HepG2 (cell line): ENCODE data around the gene TNP2. TPM values are rescaled to one million over a fixed set of nuclear protein-coding genes. Genes with fewer than 3 reads are reported as not detected.

Experiments used
- ATM ChIP-seq: fragments of 450-650 bp; IDR thresholded peaks from 2 replicates; pipeline ENCODE4 v1.7.1; 2017; ENCODE audit warnings: mild to moderate bottlenecking, borderline replicate concordance
- DMAP1 ChIP-seq: IDR thresholded peaks from 2 replicates; pipeline ENCODE4 v1.6.1; 2016
- EHMT2 ChIP-seq: fragments of 200-600 bp; sonication (generic); IDR thresholded peaks from 2 replicates; pipeline ENCODE4 v1.7.0; 2017; ENCODE audit warnings: antibody characterized with exemption, low read depth, low read length, borderline replicate concordance
- ETV6 ChIP-seq: sonication (generic); formaldehyde crosslinking; conservative IDR thresholded peaks from 2 replicates; pipeline ENCODE4 v1.4.0; 2020; ENCODE audit warnings: missing genetic modification reagents
- KLF15 ChIP-seq: sonication (generic); formaldehyde crosslinking; IDR thresholded peaks from 2 replicates; pipeline ENCODE4 v1.8.1; 2023; ENCODE audit warnings: borderline replicate concordance, mild to moderate bottlenecking, inconsistent platforms, missing genetic modification reagents, mixed read lengths
- MLXIP ChIP-seq: sonication (generic); formaldehyde crosslinking; IDR thresholded peaks from 2 replicates; pipeline ENCODE4 v1.9.0; 2021; ENCODE audit warnings: missing genetic modification reagents, borderline replicate concordance
- MTF2 ChIP-seq: sonication (generic); formaldehyde crosslinking; IDR thresholded peaks from 2 replicates; pipeline ENCODE4 v1.5.0; 2020; ENCODE audit warnings: missing genetic modification reagents, borderline replicate concordance
- NBN ChIP-seq: fragments of 450-650 bp; conservative IDR thresholded peaks from 2 replicates; pipeline ENCODE4 v1.6.1; 2017
- NFYB ChIP-seq: sonication (generic); formaldehyde crosslinking; IDR thresholded peaks from 2 replicates; pipeline ENCODE4 v1.4.0; 2020; ENCODE audit warnings: missing genetic modification reagents
- SOX5 ChIP-seq: IDR thresholded peaks from 2 replicates; pipeline ENCODE4 v1.6.1; 2016; ENCODE audit warnings: borderline replicate concordance
- SP140L ChIP-seq: sonication (generic); formaldehyde crosslinking; IDR thresholded peaks from 2 replicates; pipeline ENCODE4 v1.4.0; 2020; ENCODE audit warnings: missing genetic modification reagents, borderline replicate concordance
- THRA ChIP-seq: sonication (generic); formaldehyde crosslinking; IDR thresholded peaks from 2 replicates; pipeline ENCODE4 v1.4.0; 2020; ENCODE audit warnings: missing genetic modification reagents, borderline replicate concordance
- TOPORS ChIP-seq: sonication (generic); formaldehyde crosslinking; IDR thresholded peaks from 2 replicates; pipeline ENCODE4 v1.8.0; 2023; ENCODE audit warnings: mild to moderate bottlenecking, missing genetic modification reagents
- ZHX2 ChIP-seq, 2 experiments: sonication (generic) in 1 of 2; formaldehyde crosslinking in 1 of 2; IDR thresholded peaks; 2 replicates each; pipeline versions ENCODE4 v1.6.1 to v1.9.0; 2014 to 2022; ENCODE audit warnings: antibody characterized with exemption in 1 of 2, borderline replicate concordance in 1 of 2, inconsistent platforms in 1 of 2, low read depth in 1 of 2, missing genetic modification reagents in 1 of 2
- ZKSCAN5 ChIP-seq: sonication (generic); formaldehyde crosslinking; IDR thresholded peaks from 2 replicates; pipeline ENCODE4 v1.5.1; 2020; ENCODE audit warnings: mild to moderate bottlenecking, missing genetic modification reagents
- ZNF251 ChIP-seq: sonication (generic); formaldehyde crosslinking; IDR thresholded peaks from 2 replicates; pipeline ENCODE4 v1.9.0; 2021; ENCODE audit warnings: mild to moderate bottlenecking, missing genetic modification reagents
- ZNF329 ChIP-seq: sonication (generic); formaldehyde crosslinking; IDR thresholded peaks from 2 replicates; pipeline ENCODE4 v1.9.0; 2021; ENCODE audit warnings: low read depth, mild to moderate bottlenecking, missing genetic modification reagents
- ZNF343 ChIP-seq: sonication (generic); formaldehyde crosslinking; IDR thresholded peaks from 2 replicates; pipeline ENCODE4 v1.4.0; 2020; ENCODE audit warnings: mild to moderate bottlenecking, missing genetic modification reagents
- ZNF75D ChIP-seq: sonication (generic); formaldehyde crosslinking; IDR thresholded peaks from 2 replicates; pipeline ENCODE4 v1.8.1; 2023; ENCODE audit warnings: missing genetic modification reagents, mild to moderate bottlenecking, borderline replicate concordance
- ZNF775 ChIP-seq: sonication (generic); formaldehyde crosslinking; IDR thresholded peaks from 2 replicates; pipeline ENCODE4 v1.4.0; 2020; ENCODE audit warnings: missing genetic modification reagents, mild to moderate bottlenecking, moderate library complexity, borderline replicate concordance
- ZNF883 ChIP-seq: sonication (generic); formaldehyde crosslinking; IDR thresholded peaks from 2 replicates; pipeline ENCODE4 v1.5.1; 2020; ENCODE audit warnings: mild to moderate bottlenecking, missing genetic modification reagents; ENCODE audit errors: not compliant biosample characterization
- polyA plus RNA-seq, 8 experiments: library from polyadenylated mRNA; depleted of rRNA in 3 of 8; stranded (reverse) in 7 of 8; unstranded in 1 of 8; fragments of >200 nt; fragmentation: Illumina TruSeq in 4 of 8; extraction: Trizol in 4 of 8; gene quantifications; 2 replicates each; pipeline versions ENCODE4 v1.2.1 to v1.2.3, GENCODE V29; 2011 to 2016; ENCODE audit warnings: low read depth in 4 of 8, missing spikeins in 1 of 8, mixed read lengths in 1 of 8; ENCODE audit not compliant: insufficient read depth in 1 of 8
- total RNA-seq, 5 experiments: library from RNA; depleted of rRNA; stranded (reverse); fragments of >200 nt; fragmentation: Illumina TruSeq; extraction: Trizol; gene quantifications; 2 replicates each; pipeline ENCODE4 v1.2.3, GENCODE V29; 2016; ENCODE audit warnings: low read depth in 1 of 5

The TNP2 gene
- total and polyA plus RNA-seq, 2 of the 13 experiments (the other 11 are each of a cell fraction or from before 2014, with no cell fraction given): not detected

GRCh38 chr16:11273721-11274324 lies 4.7 kb upstream of the TNP2 start (continued):
- TF ChIP-seq ZHX2 (IDR thresholded peaks at IDR 0.05; ENCODE audit: low read depth) (no peak), ZHX2 (CRISPR knock-in tag; IDR thresholded peaks at IDR 0.05; ENCODE audit: borderline replicate concordance) (no peak), MLXIP (CRISPR knock-in tag) (no peak), EHMT2 (peak; percentile 72; the same call in 1 of the 2 replicates), ZNF883 (CRISPR knock-in tag) (peak; percentile 2), ZNF775 (CRISPR knock-in tag) (no peak), ZNF251 (no peak), ZNF329 (CRISPR knock-in tag) (no peak), KLF15 (CRISPR knock-in tag) (no peak), DMAP1 (no peak), NFYB (CRISPR knock-in tag) (no peak), THRA (no peak), ZKSCAN5 (CRISPR knock-in tag) (no peak), TOPORS (CRISPR knock-in tag) (no peak), SP140L (CRISPR knock-in tag) (no peak), MTF2 (CRISPR knock-in tag) (no peak), NBN (no peak), ZNF343 (CRISPR knock-in tag) (no peak), SOX5 (peak; percentile 56; the same call in 1 of the 2 replicates), ATM (no peak), ZNF75D (CRISPR knock-in tag) (no peak), ETV6 (CRISPR knock-in tag) (no peak)
